SIG-M5 treated with dmso at 0.1 percent for 504 hours (cell line): Measurements from ENCODE around the gene PHF21A.

Source experiments
- DNase-seq: peaks from one replicate; lab custom pipeline; 2025; ENCODE audit not compliant: unreplicated experiment; lab: John Stamatoyannopoulos, UW

Gene PHF21A

DNA sequence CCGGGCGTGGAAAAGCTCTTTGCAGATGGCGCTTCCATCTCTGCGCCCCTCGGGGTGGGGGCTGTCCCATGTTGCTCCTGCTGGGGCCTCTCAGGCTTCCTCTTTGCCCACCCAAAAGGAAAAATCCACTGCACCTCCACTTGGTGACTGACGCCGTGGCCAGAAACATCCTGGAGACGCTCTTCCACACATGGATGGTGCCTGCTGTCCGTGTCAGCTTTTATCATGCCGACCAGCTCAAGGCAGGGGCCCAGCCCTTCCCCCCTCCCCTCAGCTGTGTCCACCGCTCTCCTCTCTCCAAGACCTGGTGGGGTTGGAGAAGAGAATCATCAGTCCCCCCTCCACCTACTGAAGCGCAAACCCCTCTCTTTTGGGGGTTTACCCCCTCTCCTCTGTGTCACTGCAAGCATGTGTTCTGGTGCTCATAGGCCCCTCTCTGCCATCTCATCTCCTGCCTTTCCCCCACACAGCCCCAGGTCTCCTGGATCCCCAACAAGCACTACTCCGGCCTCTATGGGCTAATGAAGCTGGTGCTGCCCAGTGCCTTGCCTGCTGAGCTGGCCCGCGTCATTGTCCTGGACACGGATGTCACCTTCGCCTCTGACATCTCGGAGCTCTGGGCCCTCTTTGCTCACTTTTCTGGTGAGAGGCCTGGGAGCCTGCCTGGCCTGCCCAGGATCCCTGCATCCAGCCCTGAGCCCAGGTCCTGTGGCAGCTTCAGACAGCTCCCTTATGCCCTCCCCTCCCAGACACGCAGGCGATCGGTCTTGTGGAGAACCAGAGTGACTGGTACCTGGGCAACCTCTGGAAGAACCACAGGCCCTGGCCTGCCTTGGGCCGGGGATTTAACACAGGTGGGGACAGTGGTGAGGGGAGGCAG is 197.0 kb downstream of the PHF21A start:
- DNase-seq = no peak

- no peak for DNase-seq
These were observed 198.7 kb downstream of the PHF21A start, which contains the start of gene LARGE2 for GRCh38 chr11:45922425-45923082. Gene LARGE2, plus strand, starts transcription at chr11:45922656. Its CDS starts 227 bp downstream, at chr11:45922883.

GRCh38 chr11:45921561-45922424 is 199.5 kb downstream of the PHF21A start:
- DNase-seq = no peak

DNA sequence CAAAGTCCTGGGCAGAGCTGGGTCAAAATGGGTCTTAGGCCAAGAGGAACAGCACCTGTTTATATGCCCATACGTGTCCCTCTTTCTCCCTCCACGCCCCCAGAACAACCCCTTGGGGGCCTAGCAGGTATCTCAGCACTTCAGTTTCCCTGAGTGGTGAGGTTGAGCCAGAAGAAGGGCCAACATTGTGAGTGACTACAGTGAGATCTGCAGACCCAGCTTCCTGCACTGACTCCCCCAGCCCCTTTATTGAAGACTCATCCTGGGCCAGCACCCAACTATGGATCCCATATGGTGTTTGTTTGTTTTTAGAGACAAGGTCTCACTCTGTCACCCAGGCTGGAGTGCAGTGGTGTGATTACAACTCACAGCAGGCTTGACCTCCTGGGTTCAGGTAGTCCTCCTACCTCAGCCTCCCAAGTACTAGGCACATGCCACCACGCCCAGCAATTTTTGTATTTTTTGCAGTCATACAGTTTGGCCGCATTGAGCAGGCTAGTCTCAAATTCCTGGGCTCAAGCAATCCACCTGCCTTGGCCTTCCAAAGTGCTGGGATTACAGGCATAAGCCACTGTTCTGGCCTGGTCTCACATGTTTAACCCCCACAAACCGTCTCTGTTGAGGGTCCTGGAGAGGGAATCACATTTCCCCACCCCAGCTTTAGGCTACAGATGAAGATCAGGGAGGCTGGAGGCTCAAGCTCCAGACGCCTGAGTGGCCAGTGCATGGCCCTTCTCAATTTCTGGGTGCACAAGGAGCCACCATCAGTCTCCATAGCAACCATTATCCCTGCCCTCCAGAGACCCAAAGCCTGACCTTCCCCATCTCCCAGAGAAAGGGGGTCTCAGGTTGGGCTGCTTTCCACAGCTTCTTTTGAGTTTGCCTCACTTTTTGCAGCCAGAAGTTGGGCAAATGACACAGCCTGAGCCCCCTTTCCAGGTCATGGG is 200.4 kb downstream of the PHF21A start:
- DNase-seq = no peak

DNA sequence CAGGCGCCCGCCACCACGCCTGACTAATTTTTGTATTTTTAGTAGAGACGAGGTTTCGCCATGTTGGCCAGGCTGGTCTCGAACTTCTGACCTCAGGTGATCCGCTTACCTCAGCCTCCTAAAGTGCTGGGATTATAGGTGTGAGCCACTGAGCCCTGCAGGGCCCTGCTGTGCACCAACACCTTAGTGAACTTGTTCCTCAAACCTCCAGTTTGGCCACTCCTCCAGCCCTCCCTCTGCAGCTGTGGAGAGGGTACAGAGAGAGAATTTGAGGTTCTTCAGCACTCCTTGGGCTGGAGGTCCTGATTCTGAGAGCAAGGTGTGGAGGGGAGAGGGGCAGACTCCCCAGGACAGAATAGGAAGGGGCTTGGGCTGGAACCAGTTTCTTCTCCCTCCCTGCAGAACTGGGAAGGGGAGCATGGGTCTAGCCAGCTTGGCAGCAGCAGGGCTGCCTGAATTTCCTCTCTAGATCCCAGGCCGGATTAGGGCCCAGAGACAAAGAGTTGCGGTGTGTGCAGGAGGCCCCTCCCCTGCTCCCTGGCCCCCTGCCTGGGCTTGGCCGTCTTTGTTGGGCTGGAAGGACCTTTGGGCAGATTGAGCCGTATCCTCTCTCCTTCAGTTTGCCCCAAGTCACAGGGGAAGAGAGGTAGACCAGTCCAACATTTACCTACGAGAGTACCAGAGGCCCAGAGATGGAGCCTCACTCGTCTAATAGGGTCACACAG is 201.3 kb downstream of the PHF21A start:
- DNase-seq = no peak

DNA sequence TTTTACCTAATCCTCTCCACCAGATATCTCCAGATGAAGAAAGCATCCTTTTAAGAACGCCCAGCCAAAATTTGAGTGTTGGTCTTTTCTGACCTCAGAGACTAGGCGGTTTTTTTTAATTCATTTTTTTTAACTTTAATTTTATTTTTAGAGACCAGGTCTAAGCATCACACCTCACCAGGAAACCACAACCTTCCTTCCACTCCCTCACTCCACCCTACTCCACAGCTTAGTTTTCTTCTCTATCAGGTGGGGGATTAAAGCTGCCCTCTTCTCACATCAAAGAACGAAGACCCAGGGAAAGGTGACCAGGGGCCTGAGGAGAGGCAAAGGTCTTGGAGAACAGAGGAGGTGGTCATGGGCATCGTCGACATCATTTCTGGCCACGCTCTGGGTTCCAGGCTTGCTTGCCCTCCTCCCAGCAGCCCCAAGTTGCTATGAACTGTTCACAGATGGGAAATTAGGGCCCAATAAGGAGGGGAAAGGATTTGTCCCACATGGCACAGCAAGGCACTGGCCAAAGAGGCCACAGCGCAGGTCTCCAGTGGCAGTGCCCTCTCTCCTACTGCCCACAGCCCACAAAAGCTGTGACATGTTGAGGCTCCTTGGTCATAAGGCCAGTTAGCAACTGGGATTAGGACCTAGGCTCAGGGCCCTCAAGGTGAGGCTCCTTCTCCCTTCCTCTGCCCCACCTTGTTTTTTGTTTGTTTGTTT is 202.1 kb downstream of the PHF21A start:
- no peak for DNase-seq

- peak; percentile 65 for DNase-seq
These were observed 202.8 kb downstream of the PHF21A start for GRCh38 chr11:45918331-45918941.

GRCh38 chr11:45917623-45918330 is 203.5 kb downstream of the PHF21A start, which contains the start of gene PEX16:
Gene PEX16, minus strand, starts transcription at chr11:45917877. Its CDS starts 66 bp downstream, at chr11:45917811.
- DNase-seq = peak; percentile 98

DNA sequence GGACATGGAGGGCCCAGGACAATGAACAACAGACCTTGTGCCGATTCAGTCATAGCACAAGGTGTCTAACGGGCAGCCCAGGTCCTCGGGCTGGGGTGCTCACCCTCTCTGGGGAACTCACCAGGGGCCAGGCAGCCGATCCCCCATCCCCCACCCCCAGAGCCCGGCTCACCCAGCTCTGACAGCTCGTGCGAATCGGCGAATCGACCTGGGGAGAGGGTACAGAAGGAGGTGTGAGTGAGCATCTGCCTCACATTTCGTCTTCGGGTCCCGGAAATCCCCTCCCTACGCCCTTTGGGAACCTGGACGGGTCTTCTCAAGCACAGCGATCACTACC is 204.0 kb downstream of the PHF21A start:
- no peak for DNase-seq

DNA sequence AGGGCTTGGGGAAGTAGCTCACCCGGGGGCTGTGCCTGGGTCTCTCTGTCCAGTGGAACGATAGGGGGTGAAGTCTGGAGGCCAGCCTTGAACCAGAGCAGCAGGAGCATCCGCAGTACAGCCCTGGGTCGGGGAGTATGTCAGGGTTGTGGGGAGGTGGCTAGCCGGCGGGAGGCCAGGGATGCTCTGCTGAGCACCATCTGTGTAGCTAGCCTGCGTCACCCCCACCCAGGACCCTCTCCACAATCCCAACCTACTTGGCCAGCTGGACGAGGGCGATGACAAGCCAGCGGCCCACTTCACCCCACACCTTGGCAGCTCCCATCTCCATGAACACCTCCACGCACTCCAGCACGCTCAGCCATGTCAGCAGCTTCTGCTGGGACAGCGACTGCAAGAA is 205.8 kb downstream of the PHF21A start:
- DNase-seq = no peak

GRCh38 chr11:45913942-45914635 is 207.2 kb downstream of the PHF21A start:
- no peak for DNase-seq

DNA sequence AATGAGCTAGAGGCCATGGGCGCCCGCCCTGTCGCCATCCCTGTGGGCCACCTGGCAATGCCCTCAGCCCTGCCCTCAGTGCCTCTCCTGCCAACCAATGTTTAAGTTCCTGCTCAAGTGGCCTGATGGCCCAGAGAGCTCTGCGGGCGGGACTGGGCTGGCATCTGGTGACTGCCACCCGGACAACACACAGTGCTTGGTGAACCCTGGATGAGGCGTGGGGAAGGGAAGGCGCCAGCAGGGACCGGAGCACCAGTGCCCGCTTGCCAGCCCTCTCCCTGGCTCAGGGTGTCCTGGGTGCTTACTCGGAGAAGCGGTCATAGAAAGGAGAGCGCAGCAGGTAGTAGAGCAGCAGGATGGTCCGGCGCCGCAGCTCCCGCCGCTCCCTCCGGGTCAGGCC is 207.7 kb downstream of the PHF21A start:
- DNase-seq = no peak

- DNase-seq = no peak
These were observed 210.6 kb downstream of the PHF21A start for GRCh38 chr11:45910623-45911022.

DNA sequence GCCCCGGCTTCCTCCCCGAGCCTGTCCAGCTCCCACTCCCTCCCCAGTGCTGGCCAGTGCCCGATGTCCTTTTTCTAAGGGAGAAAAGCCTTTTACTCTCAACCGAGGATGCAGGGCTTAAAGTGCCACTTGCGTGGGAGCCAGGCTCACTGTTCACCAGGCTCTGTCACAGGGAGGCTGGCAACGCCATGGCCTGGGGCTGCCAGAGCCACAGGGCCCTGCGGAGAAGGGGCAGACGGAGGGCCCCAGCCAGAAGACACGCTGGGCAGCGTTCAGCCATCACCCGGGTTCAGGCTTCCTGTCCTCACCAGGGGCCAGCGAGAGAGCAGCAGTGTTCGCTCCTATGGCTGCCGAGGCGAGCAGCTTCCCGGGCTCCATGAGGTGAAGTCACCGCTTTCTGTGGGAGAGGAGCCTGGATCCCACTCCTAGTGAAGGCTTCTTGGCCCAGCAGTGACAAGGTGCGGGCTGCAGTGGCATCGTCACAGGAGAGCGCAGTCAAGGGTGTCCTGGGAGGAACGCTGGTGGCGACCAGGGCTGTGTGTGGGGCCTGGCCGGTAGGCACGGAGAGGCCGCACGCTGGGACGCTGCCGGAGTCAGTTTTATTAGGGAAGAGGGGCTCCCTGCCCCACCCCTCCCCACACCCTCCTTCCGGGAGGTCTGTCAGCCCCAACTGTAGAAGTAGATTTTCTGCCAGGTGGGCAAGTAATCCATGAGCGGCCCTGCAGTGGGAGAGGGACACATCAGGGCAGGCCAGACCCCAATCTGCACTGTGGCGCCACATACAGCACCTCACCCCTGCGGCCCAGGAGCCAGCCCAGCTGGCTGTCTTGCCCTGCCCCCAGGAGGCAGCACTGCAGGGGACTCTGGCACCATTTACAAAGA is 211.4 kb downstream of the PHF21A start:
- no peak for DNase-seq

- DNase-seq = no peak
These were observed 213.3 kb downstream of the PHF21A start for GRCh38 chr11:45907911-45908370.

DNA sequence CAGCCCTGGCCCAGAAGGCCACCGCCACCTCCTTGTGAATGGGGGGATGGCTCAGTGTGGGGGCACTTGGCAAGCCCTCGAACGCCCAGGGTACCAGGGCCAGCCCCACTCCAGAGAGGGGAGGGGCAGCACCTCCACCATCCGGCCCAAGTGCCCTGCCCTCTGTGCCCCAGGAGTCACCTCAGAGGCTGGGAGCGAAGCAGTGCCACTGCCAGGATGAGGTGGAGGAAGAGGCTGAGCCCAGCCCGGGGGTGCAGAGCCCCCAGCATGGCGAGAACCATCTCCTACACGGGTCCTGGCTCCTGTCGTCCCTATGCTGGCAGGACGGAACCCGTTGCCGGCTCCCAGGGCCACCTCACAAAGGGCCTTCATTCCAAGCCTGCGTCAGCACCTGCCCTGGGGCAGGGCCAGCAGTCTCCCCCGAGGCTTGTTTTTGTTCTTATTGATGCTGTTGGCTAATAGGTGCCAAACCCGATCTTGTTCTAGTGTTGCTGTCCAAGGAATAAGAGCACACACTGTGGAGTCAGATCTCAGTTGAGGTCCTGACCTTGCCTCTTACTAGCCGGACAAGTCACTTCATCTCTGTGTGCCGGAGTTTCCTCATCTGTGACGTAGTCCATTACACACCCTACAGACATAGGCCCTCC is 214.2 kb downstream of the PHF21A start, which contains the start of gene FREY1:
Gene FREY1, minus strand, starts transcription at position 307 of the 647 bp plus-strand sequence. Its CDS starts 26 bp downstream, at position 281.
- DNase-seq = no peak
